Tibial artery (tissue), 4 donors: ENCODE data around the gene C6orf136.

Experiments used
- DNase-seq, 2 donors: peaks; one replicate each; pipeline ENCODE4 v3.0.0-alpha.2; 2019
- H3K27ac ChIP-seq, 2 donors: fragments of 200-600 bp; sonication (generic) in 1 of 2; 1 replicate in 1 of 2; 2 replicates in 1 of 2; pipeline ENCODE4 v1.5.1; 2018 to 2019; ENCODE audit warnings: mild to moderate bottlenecking in 1 of 2
- H3K27me3 ChIP-seq, 2 donors: fragments of 200-600 bp; sonication (generic) in 1 of 2; one replicate each; pipeline versions ENCODE4 v1.5.1 to v1.6.0; 2016 to 2019
- H3K36me3 ChIP-seq, 3 donors: fragments of 200-600 bp; sonication (generic) in 2 of 3; one replicate each; pipeline ENCODE4 v1.5.1; 2016 to 2019; ENCODE audit warnings: mild to moderate bottlenecking in 2 of 3
- H3K4me1 ChIP-seq, 4 donors: fragments of 200-600 bp; sonication (generic) in 2 of 4; 1 replicate in 3 of 4; 2 replicates in 1 of 4; pipeline ENCODE4 v1.5.1; 2016 to 2019
- H3K4me3 ChIP-seq, 2 donors: fragments of 200-600 bp; sonication (generic) in 1 of 2; 1 replicate in 1 of 2; 2 replicates in 1 of 2; pipeline ENCODE4 v1.5.1; 2018 to 2019; ENCODE audit warnings: mild to moderate bottlenecking in 2 of 2
- H3K9me3 ChIP-seq, 3 donors: fragments of 200-600 bp; sonication (generic) in 1 of 3; one replicate each; pipeline ENCODE4 v1.5.1; 2016 to 2019
- intact Hi-C: fragments of 100-400 bp; cut with DNase I; formaldehyde crosslinking; loops from one replicate; pipeline ENCODE4 v1.15.0; 2023; ENCODE audit warnings: low total_unique reads
- TF ChIP-seq, protein P1 (sequence below), 2 experiments: fragments of 200-600 bp in 1 of 2; fragments of 450-650 bp in 1 of 2; IDR thresholded peaks; one replicate each; pipeline ENCODE4 v1.5.1; 2017 to 2019; ENCODE audit warnings: antibody characterized with exemption in 2 of 2, mild to moderate bottlenecking in 1 of 2, moderate library complexity in 1 of 2

Gene C6orf136

DNA sequence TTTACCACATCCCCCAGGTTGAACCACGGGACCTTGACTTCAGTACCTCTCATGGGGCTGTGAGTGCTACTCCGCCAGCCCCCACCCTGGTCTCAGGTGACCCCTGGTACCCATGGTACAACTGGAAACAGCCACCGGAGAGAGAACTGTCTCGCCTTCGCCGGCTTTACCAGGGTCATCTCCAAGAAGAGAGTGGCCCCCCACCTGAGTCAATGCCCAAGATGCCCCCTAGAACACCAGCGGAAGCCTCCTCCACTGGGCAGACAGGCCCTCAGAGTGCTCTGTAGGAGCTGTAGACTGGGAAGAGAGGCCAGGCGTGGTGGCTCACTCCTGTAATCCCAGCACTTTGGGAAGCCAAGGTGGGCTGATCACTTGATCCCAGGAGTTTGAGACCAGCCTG lies 21.4 kb upstream of the C6orf136 start:
- intact Hi-C loops, result loop anchor here (10.0 kb wide), 1 partner anchor 49 kb away; the partner anchor contains the start of gene DHX16
- Histone ChIP-seq H3K27ac (no peak overlapping the region), H3K4me3 (no peak overlapping the region)

GRCh38 chr6:30626484-30627366 lies 20.2 kb upstream of the C6orf136 start, which contains the start of gene ATAT1:
ATAT1 (plus strand) TSS chr6:30626874.
- Histone ChIP-seq H3K4me1 (peaks cover 0 to 23% (median 9%) of the 10 kb centered on the region in 4 donors), H3K9me3 (no peaks in the 10 kb centered on the region), H3K27ac (peak within 1 kb of the TSS; percentile 82 to 83), H3K4me3 (peak within 1 kb of the TSS; percentile 47 to 58), H3K36me3 (peaks cover 39 to 82% (median 57%) of the 10 kb centered on the region in 3 donors), H3K27me3 (no peaks in the 10 kb centered on the region)
- TF ChIP-seq, protein P1, sequence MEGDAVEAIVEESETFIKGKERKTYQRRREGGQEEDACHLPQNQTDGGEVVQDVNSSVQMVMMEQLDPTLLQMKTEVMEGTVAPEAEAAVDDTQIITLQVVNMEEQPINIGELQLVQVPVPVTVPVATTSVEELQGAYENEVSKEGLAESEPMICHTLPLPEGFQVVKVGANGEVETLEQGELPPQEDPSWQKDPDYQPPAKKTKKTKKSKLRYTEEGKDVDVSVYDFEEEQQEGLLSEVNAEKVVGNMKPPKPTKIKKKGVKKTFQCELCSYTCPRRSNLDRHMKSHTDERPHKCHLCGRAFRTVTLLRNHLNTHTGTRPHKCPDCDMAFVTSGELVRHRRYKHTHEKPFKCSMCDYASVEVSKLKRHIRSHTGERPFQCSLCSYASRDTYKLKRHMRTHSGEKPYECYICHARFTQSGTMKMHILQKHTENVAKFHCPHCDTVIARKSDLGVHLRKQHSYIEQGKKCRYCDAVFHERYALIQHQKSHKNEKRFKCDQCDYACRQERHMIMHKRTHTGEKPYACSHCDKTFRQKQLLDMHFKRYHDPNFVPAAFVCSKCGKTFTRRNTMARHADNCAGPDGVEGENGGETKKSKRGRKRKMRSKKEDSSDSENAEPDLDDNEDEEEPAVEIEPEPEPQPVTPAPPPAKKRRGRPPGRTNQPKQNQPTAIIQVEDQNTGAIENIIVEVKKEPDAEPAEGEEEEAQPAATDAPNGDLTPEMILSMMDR (IDR thresholded peaks at IDR 0.05), result peak; percentile 21 to 39
- peak; percentile 84 to 92 for DNase-seq
- intact Hi-C loops, result loop anchor here (10.0 kb wide), 1 partner anchor 48 kb away; the partner anchor contains the start of gene DHX16

More for the DNA sequence above, 21.4 kb upstream of the C6orf136 start:
- Histone ChIP-seq H3K27me3 (no peaks in the 10 kb centered on the region), H3K9me3 (no peaks in the 10 kb centered on the region), H3K36me3 (peaks cover 51 to 82% (median 63%) of the 10 kb centered on the region in 3 donors), H3K4me1 (peaks cover 0 to 23% (median 9%) of the 10 kb centered on the region in 4 donors)
- TF ChIP-seq, protein P1 (IDR thresholded peaks at IDR 0.05), result no peak
- no peak for DNase-seq

- Histone ChIP-seq H3K27me3 (no peaks in the 10 kb centered on the region), H3K9me3 (no peaks in the 10 kb centered on the region), H3K27ac (no peak overlapping the region), H3K4me1 (no peaks in the 10 kb centered on the region), H3K36me3 (peaks cover 0 to 75% (median 14%) of the 10 kb centered on the region in 3 donors), H3K4me3 (no peak overlapping the region)
- TF ChIP-seq, protein P1 (IDR thresholded peaks at IDR 0.05), result no peak
- intact Hi-C loops, result no loop called here
- no peak for DNase-seq
Measured at GRCh38 chr6:30635834-30636233, 11.1 kb upstream of the C6orf136 start.

DNA sequence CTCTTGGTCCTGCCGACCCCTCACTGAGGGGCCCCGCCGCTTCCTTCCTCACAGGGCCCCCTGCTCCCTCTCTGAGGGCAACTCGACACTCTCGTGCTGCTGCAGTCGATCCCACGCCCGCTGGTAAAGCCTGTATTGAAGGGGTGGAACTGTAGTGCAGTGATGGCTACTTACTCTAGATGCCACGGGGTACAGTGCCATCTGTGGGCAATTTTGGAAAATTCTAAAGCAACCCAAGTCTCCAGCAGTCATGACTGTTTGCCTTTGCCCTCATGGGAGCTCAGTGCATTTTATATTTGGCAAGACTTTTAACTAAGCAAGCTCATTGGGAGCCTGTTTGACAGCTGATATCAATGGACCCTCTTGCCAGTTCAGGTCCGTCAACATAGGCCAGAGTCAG lies 6.5 kb upstream of the C6orf136 start:
- TF ChIP-seq, protein P1 (IDR thresholded peaks at IDR 0.05), result no peak
- H3K4me1 ChIP-seq, result no peaks in the 10 kb centered on the region
- no peaks in the 10 kb centered on the region for H3K9me3 ChIP-seq
- peaks cover 0 to 77% (median 13%) of the 10 kb centered on the region in 3 donors for H3K36me3 ChIP-seq
- no peak overlapping the region for H3K27ac ChIP-seq
- no peak overlapping the region for H3K4me3 ChIP-seq
- no peak for DNase-seq
- no peaks in the 10 kb centered on the region for H3K27me3 ChIP-seq
- intact Hi-C loops, result no loop called here

- Histone ChIP-seq H3K4me3 (no peak overlapping the region), H3K27me3 (no peaks in the 10 kb centered on the region), H3K4me1 (peaks cover 0 to 1% (median 0%) of the 10 kb centered on the region in 4 donors), H3K9me3 (no peaks in the 10 kb centered on the region), H3K36me3 (peaks cover 0 to 80% (median 13%) of the 10 kb centered on the region in 3 donors), H3K27ac (no peak overlapping the region)
- DNase-seq, result no peak
- intact Hi-C loops, result no loop called here
- TF ChIP-seq, protein P1 (IDR thresholded peaks at IDR 0.05), result no peak
Measured at GRCh38 chr6:30641048-30641447, 5.9 kb upstream of the C6orf136 start.
